Activated CD8-positive, alpha-beta memory T cell treated with anti-CD3 and anti-CD28 coated beads for 1 hour (primary cell): ENCODE measurements around the gene SRPRA.
"Not testable (repeated sequence)": the region's sequence is repeated elsewhere in the genome, so short reads cannot be mapped to it uniquely, and the experiment has no call there.

Experiments used
- DNase-seq, 2 donors: peaks; one replicate each; pipeline ENCODE4 v3.0.0-alpha.2; 2020; ENCODE audit warnings: low read depth in 1 of 2; ENCODE audit errors: extremely low read depth in 1 of 2

SRPRA gene

GRCh38 chr11:126284829-126285228 lies 16.1 kb upstream of the SRPRA start:
- DNase-seq = peak; percentile 73 to 74

GRCh38 chr11:126282736-126283591 lies 14.3 kb upstream of the SRPRA start, which contains the start of gene TIRAP:
Gene TIRAP, plus strand, starts transcription at chr11:126283093. Its CDS starts 7,802 bp downstream, at chr11:126290895.
- peak in 1 of 2 donors; percentile 40 for DNase-seq

GRCh38 chr11:126282361-126282735 lies 13.7 kb upstream of the SRPRA start:
- peak in 1 of 2 donors; percentile 9 for DNase-seq

GRCh38 chr11:126281666-126282175 lies 13.0 kb upstream of the SRPRA start:
- no peak for DNase-seq

- DNase-seq = no peak
These were observed 12.6 kb upstream of the SRPRA start for GRCh38 chr11:126281245-126281644.

GRCh38 chr11:126280595-126280994 lies 11.9 kb upstream of the SRPRA start:
- DNase-seq = no peak

- no peak for DNase-seq
These were observed 10.5 kb upstream of the SRPRA start for GRCh38 chr11:126279191-126279590.

- DNase-seq = no peak
These were observed 9.1 kb upstream of the SRPRA start for GRCh38 chr11:126277780-126278179.

GRCh38 chr11:126277322-126277721 lies 8.6 kb upstream of the SRPRA start:
- DNase-seq = no peak

- DNase-seq = no peak
These were observed 361 bp downstream of the SRPRA start for GRCh38 chr11:126268361-126268707.

GRCh38 chr11:126267650-126268049 lies 1.0 kb downstream of the SRPRA start:
- DNase-seq = no peak

- DNase-seq = no peak
These were observed 2.9 kb downstream of the SRPRA start for GRCh38 chr11:126265811-126266210.

- DNase-seq = no peak
These were observed 5.2 kb downstream of the SRPRA start for GRCh38 chr11:126263489-126263888.

GRCh38 chr11:126262216-126262615 lies 6.5 kb downstream of the SRPRA start:
- DNase-seq = no peak

GRCh38 chr11:126257764-126258163 lies 10.9 kb downstream of the SRPRA start:
- DNase-seq = no peak

- DNase-seq = no peak
These were observed 11.6 kb downstream of the SRPRA start for GRCh38 chr11:126257144-126257543.

- no peak for DNase-seq
These were observed 12.5 kb downstream of the SRPRA start for GRCh38 chr11:126256216-126256615.

- not testable (repeated sequence) for DNase-seq
These were observed 13.2 kb downstream of the SRPRA start for GRCh38 chr11:126255507-126255906.

- no peak for DNase-seq
These were observed 13.9 kb downstream of the SRPRA start for GRCh38 chr11:126254819-126255218.

- DNase-seq = no peak
These were observed 15.4 kb downstream of the SRPRA start for GRCh38 chr11:126253265-126253664.

- no peak for DNase-seq
These were observed 22.1 kb downstream of the SRPRA start for GRCh38 chr11:126246636-126247035.

- no peak for DNase-seq
These were observed 35.3 kb downstream of the SRPRA start for GRCh38 chr11:126233391-126233790.

GRCh38 chr11:126232683-126233082 lies 36.0 kb downstream of the SRPRA start:
- no peak for DNase-seq
